Measurements from ENCODE around the gene TRMT112.

TRMT112 gene

GRCh38 chr11:64317325-64317960 is at the start of gene TRMT112:
TSS of gene TRMT112 (minus strand) at chr11:64317559. CDS start at chr11:64317526, 33 bp downstream.
- peak within 1 kb of the TSS; percentile 100 for H3K27ac ChIP-seq
- TF ChIP-seq, protein P1, sequence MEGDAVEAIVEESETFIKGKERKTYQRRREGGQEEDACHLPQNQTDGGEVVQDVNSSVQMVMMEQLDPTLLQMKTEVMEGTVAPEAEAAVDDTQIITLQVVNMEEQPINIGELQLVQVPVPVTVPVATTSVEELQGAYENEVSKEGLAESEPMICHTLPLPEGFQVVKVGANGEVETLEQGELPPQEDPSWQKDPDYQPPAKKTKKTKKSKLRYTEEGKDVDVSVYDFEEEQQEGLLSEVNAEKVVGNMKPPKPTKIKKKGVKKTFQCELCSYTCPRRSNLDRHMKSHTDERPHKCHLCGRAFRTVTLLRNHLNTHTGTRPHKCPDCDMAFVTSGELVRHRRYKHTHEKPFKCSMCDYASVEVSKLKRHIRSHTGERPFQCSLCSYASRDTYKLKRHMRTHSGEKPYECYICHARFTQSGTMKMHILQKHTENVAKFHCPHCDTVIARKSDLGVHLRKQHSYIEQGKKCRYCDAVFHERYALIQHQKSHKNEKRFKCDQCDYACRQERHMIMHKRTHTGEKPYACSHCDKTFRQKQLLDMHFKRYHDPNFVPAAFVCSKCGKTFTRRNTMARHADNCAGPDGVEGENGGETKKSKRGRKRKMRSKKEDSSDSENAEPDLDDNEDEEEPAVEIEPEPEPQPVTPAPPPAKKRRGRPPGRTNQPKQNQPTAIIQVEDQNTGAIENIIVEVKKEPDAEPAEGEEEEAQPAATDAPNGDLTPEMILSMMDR (conservative IDR thresholded peaks at IDR 0.05), result no peak

- TF ChIP-seq, protein P1 (conservative IDR thresholded peaks at IDR 0.05), result no peak
- no peak overlapping the region for H3K27ac ChIP-seq
These were observed 49.4 kb upstream of the TRMT112 start for GRCh38 chr11:64366751-64367150.

- TF ChIP-seq, protein P1 (conservative IDR thresholded peaks at IDR 0.05), result no peak
These were observed 47.6 kb upstream of the TRMT112 start for GRCh38 chr11:64364911-64365310.

GRCh38 chr11:64364435-64364834 is 47.1 kb upstream of the TRMT112 start:
- no peak overlapping the region for H3K27ac ChIP-seq
- TF ChIP-seq, protein P1 (conservative IDR thresholded peaks at IDR 0.05), result no peak

More at GRCh38 chr11:64364911-64365310, 47.6 kb upstream of the TRMT112 start:
- H3K27ac ChIP-seq, result no peak overlapping the region

DNA sequence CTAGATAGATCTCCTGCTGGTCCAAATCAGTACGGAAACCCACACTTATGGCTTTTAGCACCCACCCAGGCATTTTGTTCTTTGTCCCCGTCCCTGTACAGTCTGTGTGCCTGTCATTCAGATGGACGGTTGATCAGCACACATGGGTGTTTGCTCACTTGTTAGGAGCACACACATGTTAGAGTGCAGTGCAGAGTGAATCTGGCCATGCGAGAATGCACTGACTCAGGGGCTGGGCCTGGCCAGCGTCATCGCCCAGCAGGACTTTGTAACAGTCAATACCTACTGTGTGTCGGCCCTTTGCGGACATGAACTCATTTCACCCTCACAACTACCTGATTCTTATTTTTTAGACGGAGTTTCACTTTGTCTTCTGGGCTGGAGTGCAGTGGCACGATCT is 45.0 kb upstream of the TRMT112 start:
- TF ChIP-seq, protein P1 (conservative IDR thresholded peaks at IDR 0.05), result no peak
- peak overlapping the region; percentile 95 for H3K27ac ChIP-seq

DNA sequence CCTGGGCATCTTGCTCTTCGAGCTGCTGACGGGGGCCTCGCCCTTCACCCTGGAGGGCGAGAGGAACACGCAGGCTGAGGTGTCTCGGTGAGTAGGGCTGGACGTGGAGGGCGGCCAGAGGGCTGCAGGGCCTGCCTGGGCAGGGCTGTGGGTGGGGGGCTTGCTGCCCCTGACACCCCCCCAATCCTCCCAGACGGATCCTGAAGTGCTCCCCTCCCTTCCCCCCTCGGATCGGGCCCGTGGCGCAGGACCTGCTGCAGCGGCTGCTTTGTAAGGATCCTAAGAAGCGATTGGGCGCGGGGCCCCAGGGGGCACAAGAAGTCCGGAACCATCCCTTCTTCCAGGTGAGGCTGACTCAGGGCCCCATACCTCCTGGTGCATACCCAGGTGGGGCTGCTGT is 44.3 kb upstream of the TRMT112 start:
- peak overlapping the region; percentile 95 for H3K27ac ChIP-seq
- TF ChIP-seq, protein P1 (conservative IDR thresholded peaks at IDR 0.05), result no peak

GRCh38 chr11:64360448-64360921 is 43.1 kb upstream of the TRMT112 start:
- TF ChIP-seq, protein P1 (conservative IDR thresholded peaks at IDR 0.05), result peak; percentile 54

More at GRCh38 chr11:64360448-64360921, 43.1 kb upstream of the TRMT112 start:
- peak overlapping the region; percentile 95 for H3K27ac ChIP-seq
